T-helper 22 cell (primary cell): ENCODE results near the gene RYR1.
A peak's percentile ranks its signal among the peaks of the same experiment; 100 is the strongest.

Experiments used
- DNase-seq: peaks from one replicate; pipeline ENCODE4 v3.0.0-alpha.2; 2020; ENCODE audit warnings: low read depth

RYR1 gene

GRCh38 chr19:38433268-38433733, at the start of gene RYR1:
RYR1 (plus strand) TSS chr19:38433691; CDS start chr19:38433830, 139 bp downstream.
- DNase-seq: peak; percentile 21

- no peak for DNase-seq
These were observed 49.7 kb upstream of the RYR1 start for GRCh38 chr19:38383743-38384142.

- DNase-seq: no peak
These were observed 49.1 kb upstream of the RYR1 start for GRCh38 chr19:38384209-38385027.

- no peak for DNase-seq
These were observed 48.3 kb upstream of the RYR1 start for GRCh38 chr19:38385057-38385803.

- DNase-seq: no peak
These were observed 47.7 kb upstream of the RYR1 start for GRCh38 chr19:38385804-38386257.

GRCh38 chr19:38386300-38386970, 47.1 kb upstream of the RYR1 start:
- no peak for DNase-seq

GRCh38 chr19:38386971-38387549, 46.4 kb upstream of the RYR1 start:
- DNase-seq: no peak

- peak; percentile 75 for DNase-seq
These were observed 45.7 kb upstream of the RYR1 start, which contains the start of gene GGN for GRCh38 chr19:38387550-38388348. GGN (minus strand) TSS chr19:38388034; CDS start chr19:38387261, 773 bp downstream.

- no peak for DNase-seq
These were observed 45.0 kb upstream of the RYR1 start, which contains the start of gene SPRED3 for GRCh38 chr19:38388349-38389100. SPRED3 (plus strand) TSS chr19:38388697; CDS start chr19:38390303, 1,606 bp downstream.

- no peak for DNase-seq
These were observed 44.2 kb upstream of the RYR1 start for GRCh38 chr19:38389101-38389925.

- no peak for DNase-seq
These were observed 43.2 kb upstream of the RYR1 start for GRCh38 chr19:38389957-38390924.

- no peak for DNase-seq
These were observed 41.5 kb upstream of the RYR1 start for GRCh38 chr19:38391911-38392464.

GRCh38 chr19:38392707-38393308, 40.7 kb upstream of the RYR1 start:
- DNase-seq: no peak

GRCh38 chr19:38394488-38394887, 39.0 kb upstream of the RYR1 start:
- peak; percentile 61 for DNase-seq

GRCh38 chr19:38395381-38396114, 37.9 kb upstream of the RYR1 start:
- DNase-seq: no peak

GRCh38 chr19:38399081-38399480, 34.4 kb upstream of the RYR1 start:
- DNase-seq: no peak

GRCh38 chr19:38399537-38399936, 34.0 kb upstream of the RYR1 start:
- DNase-seq: no peak
